ENCODE measurements around the gene CASK. TPM values are rescaled to one million over a fixed set of nuclear protein-coding genes. Genes with fewer than 3 reads are reported as not detected.

Gene CASK
- total and polyA plus RNA-seq, 9 of the 15 experiments (the other 6 are each of a cell fraction or from before 2014, with no cell fraction given), result 1.3 to 7.4 (median 5.2) TPM

GRCh38 chrX:41705680-41706374, 217.5 kb downstream of the CASK start (continued):
- TF ChIP-seq HCFC1 (IDR thresholded peaks at IDR 0.05; ENCODE audit: low read depth, low read length) (no peak), STAG1 (CRISPR knock-in tag; IDR thresholded peaks at IDR 0.05; ENCODE audit: borderline replicate concordance) (no peak), ZNF3 (CRISPR knock-in tag; IDR thresholded peaks at IDR 0.05) (no peak), ELF4 (CRISPR knock-in tag; IDR thresholded peaks at IDR 0.05) (no peak), ZNF407 (IDR thresholded peaks at IDR 0.05; ENCODE audit: low read depth) (no peak), NFXL1 (CRISPR knock-in tag; IDR thresholded peaks at IDR 0.05) (no peak), BCOR (IDR thresholded peaks at IDR 0.05) (no peak), KHSRP (IDR thresholded peaks at IDR 0.05) (no peak), TRIM28 (IDR thresholded peaks at IDR 0.05) (no peak)
